ENCODE data around the gene BCAN. TPM values are rescaled to one million over a fixed set of nuclear protein-coding genes. Genes with fewer than 3 reads are reported as not detected.
A peak's percentile ranks its signal among the peaks of the same experiment; 100 is the strongest.

Gene BCAN
- total RNA-seq, 4 donors from 2014 or later = not detected

- intact Hi-C loops (cut with DNase I) = no loop called here
- Histone ChIP-seq H3K27ac (no peak overlapping the region), H3K36me3 (no peaks in the 10 kb centered on the region), H3K4me1 (peaks cover 13 to 44% (median 18%) of the 10 kb centered on the region in 3 donors), H3K9me3 (no peaks in the 10 kb centered on the region), H3K4me3 (no peak overlapping the region), H3K27me3 (peaks cover 0 to 91% (median 0%) of the 10 kb centered on the region in 4 donors)
- 43 to 48% methylated on average over 1 to 2 of the region's 2 CpGs for WGBS, 2 donors
- no peak for DNase-seq
- TF ChIP-seq POLR2A (IDR thresholded peaks at IDR 0.05) (no peak), CTCF (IDR thresholded peaks at IDR 0.05) (no peak)
Measured at GRCh38 chr1:156680056-156680455, 38.1 kb downstream of the BCAN start.

DNA sequence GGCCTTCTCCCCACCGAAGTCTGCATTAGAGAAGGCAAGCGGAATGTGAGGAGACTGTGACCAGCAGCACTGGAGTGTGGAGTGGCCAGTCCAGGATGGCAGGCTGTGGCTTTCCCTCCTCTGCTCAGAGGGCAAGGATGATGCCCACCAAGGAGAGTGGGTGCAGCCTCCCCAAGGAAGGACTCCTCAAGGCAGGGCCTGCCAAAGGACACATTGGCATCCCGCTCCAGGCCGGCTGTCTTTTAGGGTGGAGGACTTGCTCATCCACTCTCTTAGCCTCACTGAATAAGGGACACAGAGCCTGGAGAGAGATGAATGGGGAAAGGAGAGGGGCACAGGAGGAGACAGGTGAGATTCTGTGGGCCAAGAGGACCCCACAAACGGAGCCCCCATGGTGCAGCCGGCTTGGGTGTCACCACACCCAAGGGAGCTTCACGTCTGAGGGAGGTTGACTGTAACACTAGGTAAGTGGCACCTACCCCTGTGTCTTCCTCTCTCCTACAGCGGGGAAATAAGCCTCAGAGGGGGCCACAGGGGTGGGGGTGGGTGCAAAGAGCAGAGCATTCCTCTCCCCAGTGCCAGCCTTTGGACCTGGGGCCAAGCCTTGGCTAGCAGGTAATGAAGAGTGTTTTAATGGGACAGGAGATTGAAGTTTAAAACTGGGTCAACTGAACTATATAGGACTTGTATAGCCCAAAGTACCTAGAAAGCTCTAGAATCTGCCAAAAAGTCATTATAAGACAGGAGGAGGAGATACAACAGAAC lies 39.5 kb downstream of the BCAN start:
- peaks cover 0 to 91% (median 0%) of the 10 kb centered on the region in 4 donors for H3K27me3 ChIP-seq
- intact Hi-C loops (cut with DNase I) = no loop called here

GRCh38 chr1:156682166-156682890 lies 40.4 kb downstream of the BCAN start:
- intact Hi-C loops (cut with DNase I) = no loop called here
- H3K27me3 ChIP-seq = peaks cover 0 to 89% (median 0%) of the 10 kb centered on the region in 4 donors
- 60 to 66% methylated on average over 5 of the region's 5 CpGs for WGBS, 2 donors
- DNase-seq = no peak
- no peak for TF ChIP-seq POLR2A (IDR thresholded peaks at IDR 0.05)
- no peak for TF ChIP-seq CTCF (IDR thresholded peaks at IDR 0.05)
- peaks cover 2 to 25% (median 2%) of the 10 kb centered on the region in 3 donors for H3K4me1 ChIP-seq
- no peak overlapping the region for H3K4me3 ChIP-seq
- H3K36me3 ChIP-seq = no peaks in the 10 kb centered on the region
- H3K27ac ChIP-seq = no peak overlapping the region
- H3K9me3 ChIP-seq = no peaks in the 10 kb centered on the region

More for the DNA sequence above, 39.5 kb downstream of the BCAN start:
- no peak for DNase-seq
- Histone ChIP-seq H3K9me3 (no peaks in the 10 kb centered on the region), H3K27ac (no peak overlapping the region), H3K4me1 (peaks cover 9 to 33% (median 11%) of the 10 kb centered on the region in 3 donors), H3K4me3 (no peak overlapping the region), H3K36me3 (no peaks in the 10 kb centered on the region)
- no peak for TF ChIP-seq POLR2A (IDR thresholded peaks at IDR 0.05)
- TF ChIP-seq CTCF (IDR thresholded peaks at IDR 0.05) = no peak
- 70 to 79% methylated on average over 5 to 6 of the region's 8 CpGs for WGBS, 2 donors

GRCh38 chr1:156684227-156684782 lies 42.4 kb downstream of the BCAN start:
- H3K36me3 ChIP-seq = no peaks in the 10 kb centered on the region
- H3K27me3 ChIP-seq = peaks cover 0 to 79% (median 0%) of the 10 kb centered on the region in 4 donors
- no peak for DNase-seq
- H3K4me3 ChIP-seq = no peak overlapping the region
- TF ChIP-seq CTCF (IDR thresholded peaks at IDR 0.05) (peak in 2 of 6 experiments; percentile 5 to 50), POLR2A (IDR thresholded peaks at IDR 0.05) (no peak)
- peak overlapping the region in 1 of 4 donors; percentile 39 for H3K27ac ChIP-seq
- WGBS, 2 donors = 27 to 40% methylated on average over 2 to 5 of the region's 5 CpGs
- peaks cover 1 to 23% (median 4%) of the 10 kb centered on the region in 3 donors for H3K4me1 ChIP-seq
- intact Hi-C loops (cut with DNase I) = no loop called here
- no peaks in the 10 kb centered on the region for H3K9me3 ChIP-seq
